Fibroblast of pulmonary artery (primary cell): ENCODE results near the gene PGAM5.

ENCODE experiments used
- DNase-seq: peaks from one replicate; pipeline ENCODE4 v3.0.0-alpha.2; 2010; ENCODE audit warnings: low read depth
- H3K4me3 ChIP-seq: replicated peaks from 2 replicates; pipeline ENCODE4 v1.5.1; 2011; ENCODE audit warnings: low read depth, mild to moderate bottlenecking, control low read depth, low read length, moderate library complexity
- CTCF ChIP-seq: IDR thresholded peaks from 2 replicates; pipeline ENCODE4 v1.5.1; 2011; ENCODE audit warnings: mild to moderate bottlenecking, control low read depth, low read length, inconsistent platforms; ENCODE audit errors: missing control alignments

The PGAM5 gene

GRCh38 chr12:132731574-132731973 is 20.9 kb downstream of the PGAM5 start:
- no peak overlapping the region for H3K4me3 ChIP-seq
- no peak for TF ChIP-seq CTCF
- no peak for DNase-seq

DNA sequence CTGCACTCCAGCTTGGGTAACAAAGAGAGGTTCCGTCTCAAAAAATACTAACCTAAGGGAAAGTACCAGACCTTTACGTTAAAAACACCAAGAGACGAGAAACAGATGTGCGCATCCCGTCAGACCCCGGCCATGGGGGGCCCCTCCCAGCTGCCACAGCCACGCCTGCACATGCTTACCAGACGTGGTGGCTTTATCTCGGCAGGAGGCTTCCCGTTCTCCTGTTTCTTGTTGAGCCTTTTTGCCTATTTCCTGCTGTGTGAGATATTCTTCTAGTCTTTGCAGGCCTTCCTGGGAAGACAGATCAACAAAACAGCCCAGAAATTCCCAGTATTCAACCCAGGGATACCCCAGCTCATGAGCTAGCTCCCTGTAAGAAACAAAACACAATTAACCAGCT is 23.6 kb downstream of the PGAM5 start:
- no peak overlapping the region for H3K4me3 ChIP-seq
- TF ChIP-seq CTCF, result no peak
- no peak for DNase-seq

GRCh38 chr12:132735496-132735895 is 24.9 kb downstream of the PGAM5 start:
- no peak for DNase-seq
- TF ChIP-seq CTCF, result no peak
- H3K4me3 ChIP-seq, result no peak overlapping the region

DNA sequence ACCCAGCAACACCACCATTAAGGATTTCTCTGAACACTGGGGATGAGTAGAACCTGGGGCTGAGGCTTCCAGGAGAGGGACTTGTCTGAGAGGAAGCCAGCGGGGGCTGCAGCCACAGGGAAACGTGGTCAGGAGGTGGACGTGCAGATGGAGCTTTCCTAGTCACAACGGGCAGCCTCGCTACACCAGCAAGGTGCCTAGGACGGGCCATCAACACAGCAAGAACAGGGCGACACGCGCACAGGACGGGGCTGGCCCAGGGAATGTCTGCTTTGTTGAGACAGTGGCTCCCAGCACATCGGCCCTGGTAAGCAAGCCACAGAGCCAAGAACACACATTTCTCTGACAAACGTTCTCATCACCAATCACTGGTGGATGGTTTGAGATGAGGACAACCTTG is 25.7 kb downstream of the PGAM5 start:
- no peak for TF ChIP-seq CTCF
- no peak for DNase-seq
- no peak overlapping the region for H3K4me3 ChIP-seq

DNA sequence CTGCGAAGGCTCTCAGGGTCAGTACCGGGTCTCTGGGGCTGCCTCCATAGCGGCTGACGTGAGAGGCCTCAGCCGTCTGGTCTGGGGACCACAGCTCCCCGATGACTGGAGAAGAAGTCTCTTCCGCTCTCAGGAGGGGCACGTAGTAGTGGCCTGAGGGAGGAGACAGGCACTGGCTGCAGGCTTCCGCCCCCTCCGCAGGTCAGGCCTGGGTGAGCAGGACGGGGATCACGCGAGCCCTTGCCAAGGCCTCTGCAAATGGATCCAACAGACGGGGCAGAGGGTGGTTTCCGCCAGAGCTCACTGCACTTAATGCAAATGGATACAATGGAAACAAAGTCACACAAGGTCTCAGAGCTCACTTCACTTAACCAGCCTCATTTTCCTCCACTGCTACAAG is 26.3 kb downstream of the PGAM5 start:
- TF ChIP-seq CTCF, result no peak
- no peak for DNase-seq
- H3K4me3 ChIP-seq, result no peak overlapping the region

- H3K4me3 ChIP-seq, result no peak overlapping the region
- no peak for DNase-seq
- no peak for TF ChIP-seq CTCF
Measured at GRCh38 chr12:132739600-132740312, 29.1 kb downstream of the PGAM5 start.

DNA sequence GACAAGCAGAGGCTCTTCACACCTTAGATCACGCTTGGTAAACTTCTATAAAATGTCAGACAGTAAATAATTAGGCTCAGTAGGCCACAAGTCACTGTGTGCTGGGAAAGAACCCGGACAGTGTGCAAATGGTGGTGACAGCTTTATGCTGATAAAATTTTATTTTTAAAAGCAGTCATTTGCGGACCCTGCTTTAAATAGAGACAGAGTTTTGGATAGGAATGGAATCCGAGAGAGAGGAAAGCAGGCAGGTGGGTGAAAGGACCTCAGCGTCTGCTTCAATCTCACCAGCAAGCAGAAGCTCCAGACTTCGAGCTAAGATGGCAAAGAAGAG is 29.6 kb downstream of the PGAM5 start:
- TF ChIP-seq CTCF, result no peak
- DNase-seq, result no peak

More for the DNA sequence above, 29.6 kb downstream of the PGAM5 start:
- H3K4me3 ChIP-seq, result no peak overlapping the region
